SK-N-SH (cell line): ENCODE data around the gene TRUB2. TPM values are rescaled to one million over a fixed set of nuclear protein-coding genes. Genes with fewer than 3 reads are reported as not detected.

Experiments
- CTCF ChIA-PET: fragments of 300-600, 350-600 bp; formaldehyde crosslinking; extraction: SDS; loops from one replicate; lab custom pipeline; 2021; lab: Yijun Ruan, JAX
- POLR2A ChIA-PET: fragments of 350-600 bp; sonication (Branson Sonifier 250); formaldehyde crosslinking; extraction: SDS; loops from one replicate; lab custom pipeline; 2020; ENCODE audit warnings: antibody characterized with exemption, inconsistent platforms; lab: Yijun Ruan, JAX
- DNase-seq: peaks from one replicate; pipeline ENCODE4 v3.0.0; 2012
- H2AFZ ChIP-seq: fragments of 200-600 bp; sonication (generic); 2 replicates; pipeline ENCODE4 v1.8.1; 2016; ENCODE audit warnings: antibody characterized with exemption, mild to moderate bottlenecking, low read depth
- H3F3A ChIP-seq: fragments of 200-600 bp; sonication (generic); replicated peaks from 2 replicates; pipeline ENCODE3; 2016; ENCODE audit warnings: antibody characterized with exemption, mild to moderate bottlenecking; ENCODE audit not compliant: insufficient read depth
- H3K27ac ChIP-seq, 2 experiments: fragments of 200-500 bp in 1 of 2; fragments of 200-600 bp in 1 of 2; sonication (Bioruptor generic) in 1 of 2; sonication (generic), shearing (Covaris generic) in 1 of 2; 2 replicates each; pipeline versions ENCODE4 v1.5.1 to v1.6.1; 2014 to 2016; ENCODE audit warnings: low read depth in 2 of 2, inconsistent platforms in 1 of 2, low read length in 1 of 2, mild to moderate bottlenecking in 1 of 2, mixed read lengths in 1 of 2
- H3K27me3 ChIP-seq: fragments of 200-600 bp; sonication (generic), shearing (Covaris generic); 2 replicates; pipeline ENCODE4 v1.6.1; 2016; ENCODE audit warnings: mixed run types; ENCODE audit not compliant: insufficient read depth
- H3K36me3 ChIP-seq, 2 experiments: fragments of 200-500 bp in 1 of 2; fragments of 200-600 bp in 1 of 2; sonication (Bioruptor generic) in 1 of 2; sonication (generic) in 1 of 2; replicated peaks in 1 of 2; 2 replicates each; pipeline versions ENCODE3 to v1.5.1; 2014 to 2016; ENCODE audit warnings: low read length in 1 of 2, mild to moderate bottlenecking in 1 of 2; ENCODE audit not compliant: insufficient read depth in 2 of 2, control insufficient read depth in 1 of 2
- H3K4me1 ChIP-seq, 2 experiments: fragments of 200-500 bp in 1 of 2; fragments of 200-600 bp in 1 of 2; sonication (Bioruptor generic) in 1 of 2; sonication (generic), shearing (Covaris generic) in 1 of 2; 2 replicates each; pipeline versions ENCODE4 v1.5.1 to v1.6.1; 2014 to 2016; ENCODE audit warnings: low read depth in 1 of 2, low read length in 1 of 2, mixed run types in 1 of 2; ENCODE audit not compliant: insufficient read depth in 2 of 2, control insufficient read depth in 1 of 2
- H3K4me2 ChIP-seq: fragments of 200-600 bp; sonication (generic), shearing (Covaris generic); 2 replicates; pipeline ENCODE4 v1.6.1; 2017; ENCODE audit warnings: mixed run types
- H3K4me3 ChIP-seq, 2 experiments: fragments of 200-500 bp in 1 of 2; fragments of 200-600 bp in 1 of 2; sonication (Bioruptor generic) in 1 of 2; sonication (generic), shearing (Covaris generic) in 1 of 2; 2 replicates each; pipeline versions ENCODE4 v1.5.1 to v1.8.1; 2014 to 2016; ENCODE audit warnings: low read depth in 2 of 2, inconsistent platforms in 1 of 2, low read length in 1 of 2, mild to moderate bottlenecking in 1 of 2, mixed read lengths in 1 of 2, moderate library complexity in 1 of 2
- H3K79me2 ChIP-seq: fragments of 200-600 bp; sonication (generic); 2 replicates; pipeline ENCODE4 v1.8.1; 2017; ENCODE audit warnings: mild to moderate bottlenecking; ENCODE audit not compliant: insufficient read depth
- H3K9ac ChIP-seq: fragments of 200-600 bp; sonication (generic); 2 replicates; pipeline ENCODE4 v1.6.1; 2017; ENCODE audit warnings: mixed run types
- H3K9me2 ChIP-seq: fragments of 200-600 bp; sonication (generic); 2 replicates; pipeline ENCODE4 v1.6.1; 2017; ENCODE audit warnings: mixed run types
- H3K9me3 ChIP-seq: fragments of 200-600 bp; sonication (generic); 2 replicates; pipeline ENCODE4 v1.6.1; 2017; ENCODE audit warnings: mixed run types, mild to moderate bottlenecking, moderate library complexity
- H4K20me1 ChIP-seq: fragments of 200-600 bp; sonication (generic); 2 replicates; pipeline ENCODE4 v1.6.1; 2017; ENCODE audit warnings: mild to moderate bottlenecking, mixed run types; ENCODE audit not compliant: insufficient read depth
- ELF1 ChIP-seq: IDR thresholded peaks from 2 replicates; pipeline ENCODE4 v1.4.0; 2012
- EP300 ChIP-seq, 2 experiments: IDR thresholded peaks; 2 replicates each; pipeline versions ENCODE4 v1.4.0 to v1.6.1; 2012; ENCODE audit warnings: borderline replicate concordance in 1 of 2, low read depth in 1 of 2, low read length in 1 of 2
- GABPA ChIP-seq: IDR thresholded peaks from 2 replicates; pipeline ENCODE4 v1.4.0; 2012; ENCODE audit warnings: low read depth, mild to moderate bottlenecking
- GATA2 ChIP-seq: sonication (generic); formaldehyde crosslinking; IDR thresholded peaks from 2 replicates; pipeline ENCODE4 v1.5.0; 2020; ENCODE audit warnings: mild to moderate bottlenecking, missing genetic modification reagents
- MAX ChIP-seq: IDR thresholded peaks from 2 replicates; pipeline ENCODE4 v1.4.0; 2012; ENCODE audit warnings: low read depth
- NRF1 ChIP-seq: IDR thresholded peaks from 2 replicates; pipeline ENCODE4 v1.6.1; 2012; ENCODE audit warnings: low read depth, mild to moderate bottlenecking, low read length
- PBX3 ChIP-seq: IDR thresholded peaks from 2 replicates; pipeline ENCODE4; 2012
- RAD21 ChIP-seq: IDR thresholded peaks from 2 replicates; pipeline ENCODE4 v1.6.1; 2012; ENCODE audit warnings: mild to moderate bottlenecking, low read length
- RCOR1 ChIP-seq: fragments of 150-350 bp; IDR thresholded peaks from 2 replicates; pipeline ENCODE4 v1.6.1; 2017; ENCODE audit warnings: antibody characterized with exemption, low read length
- REST ChIP-seq: IDR thresholded peaks from 2 replicates; pipeline ENCODE4 v1.6.1; 2012; ENCODE audit warnings: mild to moderate bottlenecking, low read depth, low read length, moderate library complexity
- RFX5 ChIP-seq: IDR thresholded peaks from 2 replicates; pipeline ENCODE4 v1.6.1; 2012; ENCODE audit warnings: mild to moderate bottlenecking, improper control_type of control experiment, low read length
- RXRA ChIP-seq: IDR thresholded peaks from 2 replicates; pipeline ENCODE4 v1.4.0; 2012; ENCODE audit warnings: low read depth, mild to moderate bottlenecking, borderline replicate concordance
- SIN3A ChIP-seq: IDR thresholded peaks from 2 replicates; pipeline ENCODE4 v1.6.1; 2012; ENCODE audit warnings: low read depth, mild to moderate bottlenecking, low read length, moderate library complexity, borderline replicate concordance
- TCF12 ChIP-seq: IDR thresholded peaks from 2 replicates; pipeline ENCODE4 v1.4.0; 2012
- TEAD4 ChIP-seq: IDR thresholded peaks from 2 replicates; pipeline ENCODE4 v1.4.0; 2012; ENCODE audit warnings: mild to moderate bottlenecking, borderline replicate concordance; ENCODE audit not compliant: insufficient read depth
- USF2 ChIP-seq: fragments of 150-350 bp; IDR thresholded peaks from 2 replicates; pipeline ENCODE4 v1.6.1; 2017; ENCODE audit warnings: antibody characterized with exemption, low read length, low read depth, borderline replicate concordance
- YY1 ChIP-seq: IDR thresholded peaks from 2 replicates; pipeline ENCODE4 v1.4.0; 2012; ENCODE audit warnings: low read depth, mild to moderate bottlenecking
- WGBS: methylation state at CpG from one replicate; pipeline ENCODE4 v1.1.6; 2017; ENCODE audit warnings: low lambda C conversion rate; 5-methylcytosine and 5-hydroxymethylcytosine counted together
- polyA plus RNA-seq, 3 experiments: library from polyadenylated mRNA; depleted of rRNA; stranded (reverse); fragments of >200 nt; gene quantifications; 2 replicates each; pipeline ENCODE4 v1.2.3, GENCODE V29; 2012

Gene TRUB2
- polyA plus RNA-seq, 1 of the 3 experiments (the other 2 are of a cell fraction): 18.8 TPM

GRCh38 chr9:128358861-128359260 is 36.6 kb upstream of the TRUB2 start:
- WGBS: 72% methylated on average over 4 of the region's 4 CpGs
- no peak for TF ChIP-seq SIN3A
- TF ChIP-seq TCF12: no peak
- TF ChIP-seq RXRA: no peak
- no peak for TF ChIP-seq GATA2 (CRISPR knock-in tag)
- no peak for TF ChIP-seq ELF1
- no peak for TF ChIP-seq REST
- TF ChIP-seq TEAD4: no peak
- no peak for TF ChIP-seq RAD21
- no peak for TF ChIP-seq YY1
- TF ChIP-seq PBX3: no peak
- TF ChIP-seq USF2: no peak
- no peak for TF ChIP-seq EP300 (IDR thresholded peaks at IDR 0.05; ENCODE audit: borderline replicate concordance in 1 of 2, low read depth in 1 of 2, low read length in 1 of 2)
- TF ChIP-seq MAX: no peak
- no peak for TF ChIP-seq GABPA
- no peak for TF ChIP-seq RFX5
- no peak for TF ChIP-seq RCOR1
- no peak for TF ChIP-seq NRF1
- no peak overlapping the region for H3K27ac ChIP-seq
- ChIA-PET POLR2A (no interaction called here), CTCF (interaction anchor here (1.8 to 6.2 kb wide), 3 partner anchors 17 to 63 kb away, joined by 6 to 33 read pairs (median 11); no protein-coding TSS in a partner anchor)
- H3F3A ChIP-seq: peaks cover 12% of the 10 kb centered on the region
- H3K79me2 ChIP-seq: no peaks in the 10 kb centered on the region
- peaks cover 0 to 8% of the 10 kb centered on the region in 2 experiments for H3K36me3 ChIP-seq
- no peaks in the 10 kb centered on the region for H4K20me1 ChIP-seq
- no peaks in the 10 kb centered on the region for H3K9me3 ChIP-seq
- no peak overlapping the region for H3K9ac ChIP-seq
- no peak overlapping the region for H3K4me2 ChIP-seq
- no peak for DNase-seq
- no peaks in the 10 kb centered on the region for H3K9me2 ChIP-seq
- H3K4me1 ChIP-seq: peaks cover 7 to 8% of the 10 kb centered on the region in 2 experiments; a peak in 2 of 4 replicates
- no peaks in the 10 kb centered on the region for H3K27me3 ChIP-seq
- no peak overlapping the region for H3K4me3 ChIP-seq
- H2AFZ ChIP-seq: no peak overlapping the region
